ENCODE data around the gene TUBA4A. TPM values are rescaled to one million over a fixed set of nuclear protein-coding genes. Genes with fewer than 3 reads are reported as not detected.

Gene TUBA4A
- total and polyA plus RNA-seq, 2 experiments from 2014 or later, result 44.3 to 77.7 TPM

GRCh38 chr2:219213026-219213415 is 40.7 kb downstream of the TUBA4A start:
- no peaks in the 10 kb centered on the region for H3K9me3 Mint-ChIP-seq
- H3K27ac ChIP-seq (ENCODE audit: low read depth), result no peak overlapping the region
- H3K4me2 ChIP-seq, result no peak overlapping the region
- H3K4me3 Mint-ChIP-seq, result no peak overlapping the region
- no peak for DNase-seq (ENCODE audit: low spot score)
- H3K4me3 ChIP-seq, result no peak overlapping the region
- no peaks in the 10 kb centered on the region for H3F3A ChIP-seq (replicated peaks; ENCODE audit: low read depth)
- peaks cover 10% of the 10 kb centered on the region for H3K27me3 Mint-ChIP-seq (ENCODE audit: insufficient read depth, low read depth, poor library complexity)
- no peak overlapping the region for H2AFZ ChIP-seq
- H3K27me3 ChIP-seq (ENCODE audit: insufficient read depth), result no peaks in the 10 kb centered on the region
- ATAC-seq, result no peak
- TF ChIP-seq ZNF114 (CRISPR knock-in tag; IDR thresholded peaks at IDR 0.05) (no peak), JUNB (IDR thresholded peaks at IDR 0.05; ENCODE audit: unreplicated experiment) (no peak), POLR2AphosphoS5 (IDR thresholded peaks at IDR 0.05; ENCODE audit: low read depth) (no peak), CREB1 (CRISPR knock-in tag; IDR thresholded peaks at IDR 0.05; ENCODE audit: low read depth) (no peak), ETS1 (IDR thresholded peaks at IDR 0.05) (no peak), EZH2phosphoT487 (IDR thresholded peaks at IDR 0.05; ENCODE audit: unreplicated experiment) (no peak), ZNF462 (CRISPR knock-in tag; IDR thresholded peaks at IDR 0.05) (no peak), STAT1 (IDR thresholded peaks at IDR 0.05; ENCODE audit: unreplicated experiment) (no peak), ZNF331 (CRISPR knock-in tag; IDR thresholded peaks at IDR 0.05; ENCODE audit: low read depth) (no peak), REST (IDR thresholded peaks at IDR 0.05; ENCODE audit: unreplicated experiment) (no peak), NANOG (IDR thresholded peaks at IDR 0.05; ENCODE audit: borderline replicate concordance) (no peak), EZH2 (IDR thresholded peaks at IDR 0.05; ENCODE audit: low read depth, unreplicated experiment) (no peak)
- H4K20me1 ChIP-seq (replicated peaks; ENCODE audit: insufficient read depth), result no peaks in the 10 kb centered on the region
- no peaks in the 10 kb centered on the region; the same call in 1 of the 2 replicates for H3K36me3 ChIP-seq (ENCODE audit: insufficient read depth)
- H3K9me2 ChIP-seq (ENCODE audit: insufficient read depth), result no peaks in the 10 kb centered on the region
- peaks cover 11% of the 10 kb centered on the region for H3K4me1 ChIP-seq (ENCODE audit: insufficient read depth)
- no peak overlapping the region for H3K27ac Mint-ChIP-seq
- H3K4me1 Mint-ChIP-seq, result peaks cover 18% of the 10 kb centered on the region
- H3K36me3 Mint-ChIP-seq (ENCODE audit: low read depth), result peaks cover 62% of the 10 kb centered on the region
- H3K79me2 ChIP-seq (replicated peaks; ENCODE audit: insufficient read depth), result no peaks in the 10 kb centered on the region
